Measurements from ENCODE around the gene SURF4.
"Not testable (repeated sequence)": the region's sequence is repeated elsewhere in the genome, so short reads cannot be mapped to it uniquely, and the experiment has no call there.

SURF4 gene

DNA sequence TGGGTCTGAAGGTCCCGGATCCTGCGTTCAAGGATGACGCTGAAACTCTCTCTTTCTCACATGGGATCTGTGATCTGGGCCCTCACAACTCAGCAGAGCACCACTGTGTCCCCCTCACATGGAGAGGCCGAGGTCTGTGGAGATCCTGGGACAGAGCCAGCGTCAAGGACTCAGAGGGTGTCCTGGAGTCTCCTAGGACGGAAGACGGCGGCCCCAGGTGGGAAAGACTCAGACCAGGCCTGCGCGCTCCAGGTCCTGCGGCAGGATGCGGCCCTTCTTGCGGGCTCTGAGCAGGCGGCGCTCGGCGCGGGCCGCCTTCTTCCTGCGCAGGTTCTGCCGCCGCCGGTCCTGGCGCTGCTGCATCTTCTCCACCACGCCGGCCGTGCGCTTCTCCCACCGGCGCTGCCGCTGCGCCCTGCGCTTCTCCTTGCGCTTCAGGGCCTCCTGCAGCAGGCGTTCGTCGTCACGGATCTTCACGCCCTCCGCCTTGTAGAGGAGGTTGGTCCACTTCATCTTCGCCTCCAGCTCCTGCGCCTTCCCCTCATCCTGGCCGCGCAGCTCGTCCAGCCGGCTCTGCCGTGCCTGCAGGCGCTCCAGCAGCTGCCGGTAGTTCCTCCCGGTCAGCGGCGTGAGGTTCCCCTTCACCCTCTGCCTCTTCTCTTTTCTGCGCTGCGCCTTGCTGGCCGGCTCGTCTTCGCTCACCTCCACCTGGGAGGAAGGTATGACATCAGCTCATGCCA lies 44.0 kb downstream of the SURF4 start:
- no peak overlapping the region for H3K27ac ChIP-seq (ENCODE audit: low read length)
- no peaks in the 10 kb centered on the region for H3K9me2 ChIP-seq (replicated peaks; ENCODE audit: insufficient read depth, low read length)
- H3K4me3 ChIP-seq (ENCODE audit: low read length), result no peak overlapping the region
- no peak overlapping the region for H3K4me2 ChIP-seq (ENCODE audit: low read depth, low read length)
- H4K20me1 ChIP-seq (ENCODE audit: insufficient read depth, low read length), result no peaks in the 10 kb centered on the region
- H3K36me3 ChIP-seq (replicated peaks; ENCODE audit: insufficient read depth, low read length), result peaks cover 13% of the 10 kb centered on the region
- no peak for TF ChIP-seq EZH2 (optimal IDR thresholded peaks at IDR 0.05; ENCODE audit: low read depth, low read length)
- no peak for TF ChIP-seq EZH2phosphoT487 (IDR thresholded peaks at IDR 0.05; ENCODE audit: low read length)
- TF ChIP-seq, protein P1, sequence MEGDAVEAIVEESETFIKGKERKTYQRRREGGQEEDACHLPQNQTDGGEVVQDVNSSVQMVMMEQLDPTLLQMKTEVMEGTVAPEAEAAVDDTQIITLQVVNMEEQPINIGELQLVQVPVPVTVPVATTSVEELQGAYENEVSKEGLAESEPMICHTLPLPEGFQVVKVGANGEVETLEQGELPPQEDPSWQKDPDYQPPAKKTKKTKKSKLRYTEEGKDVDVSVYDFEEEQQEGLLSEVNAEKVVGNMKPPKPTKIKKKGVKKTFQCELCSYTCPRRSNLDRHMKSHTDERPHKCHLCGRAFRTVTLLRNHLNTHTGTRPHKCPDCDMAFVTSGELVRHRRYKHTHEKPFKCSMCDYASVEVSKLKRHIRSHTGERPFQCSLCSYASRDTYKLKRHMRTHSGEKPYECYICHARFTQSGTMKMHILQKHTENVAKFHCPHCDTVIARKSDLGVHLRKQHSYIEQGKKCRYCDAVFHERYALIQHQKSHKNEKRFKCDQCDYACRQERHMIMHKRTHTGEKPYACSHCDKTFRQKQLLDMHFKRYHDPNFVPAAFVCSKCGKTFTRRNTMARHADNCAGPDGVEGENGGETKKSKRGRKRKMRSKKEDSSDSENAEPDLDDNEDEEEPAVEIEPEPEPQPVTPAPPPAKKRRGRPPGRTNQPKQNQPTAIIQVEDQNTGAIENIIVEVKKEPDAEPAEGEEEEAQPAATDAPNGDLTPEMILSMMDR (IDR thresholded peaks at IDR 0.05; ENCODE audit: low read length), result no peak
- H3K79me2 ChIP-seq (ENCODE audit: low read length), result peaks cover 19% of the 10 kb centered on the region
- no peak overlapping the region for H3K9ac ChIP-seq (ENCODE audit: low read length)
- 0 out of 2 replicates have a peak, but pooled peaks cover 4% of the 10 kb centered on the region for H3F3A ChIP-seq (ENCODE audit: insufficient read depth, low read length)
- peaks cover 11% of the 10 kb centered on the region for H3K27me3 ChIP-seq (replicated peaks; ENCODE audit: insufficient read depth, low read length)
- H3K9me3 ChIP-seq (replicated peaks; ENCODE audit: insufficient read depth, low read length), result no peaks in the 10 kb centered on the region
- DNase-seq, result no peak
- no peak overlapping the region for H2AFZ ChIP-seq (ENCODE audit: low read length)
- H3K4me1 ChIP-seq (ENCODE audit: low read length), result 0 out of 2 replicates have a peak, but pooled peaks cover 4% of the 10 kb centered on the region

DNA sequence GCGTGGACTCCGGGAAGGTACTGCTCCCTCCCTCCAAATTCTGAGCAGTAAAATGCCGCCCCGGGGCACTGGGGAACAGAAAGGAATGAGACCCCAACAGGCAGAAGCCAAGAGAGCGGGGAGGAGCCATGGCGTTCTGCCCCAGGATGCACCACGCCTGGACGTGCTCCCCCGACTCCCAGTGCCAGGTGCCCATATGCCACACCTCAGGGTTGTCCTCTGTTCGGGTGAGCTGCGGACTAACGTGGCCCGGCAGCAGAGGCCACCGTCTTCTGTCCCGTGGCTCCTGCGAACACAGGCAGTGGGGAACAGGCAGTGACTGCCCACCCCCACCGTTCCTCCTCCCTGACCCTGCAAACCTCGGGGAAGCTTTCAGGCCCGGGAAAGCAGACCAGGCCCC lies 44.6 kb downstream of the SURF4 start:
- no peak overlapping the region for H3K27ac ChIP-seq (ENCODE audit: low read length)
- no peak overlapping the region for H3K4me3 ChIP-seq (ENCODE audit: low read length)
- H3K9me2 ChIP-seq (replicated peaks; ENCODE audit: insufficient read depth, low read length), result no peaks in the 10 kb centered on the region
- H3F3A ChIP-seq (ENCODE audit: insufficient read depth, low read length), result 0 out of 2 replicates have a peak, but pooled peaks cover 4% of the 10 kb centered on the region
- H3K36me3 ChIP-seq (replicated peaks; ENCODE audit: insufficient read depth, low read length), result peaks cover 13% of the 10 kb centered on the region
- H2AFZ ChIP-seq (ENCODE audit: low read length), result no peak overlapping the region
- H3K79me2 ChIP-seq (ENCODE audit: low read length), result peaks cover 19% of the 10 kb centered on the region
- H3K9me3 ChIP-seq (replicated peaks; ENCODE audit: insufficient read depth, low read length), result no peaks in the 10 kb centered on the region
- no peak for DNase-seq
- no peak overlapping the region for H3K4me2 ChIP-seq (ENCODE audit: low read depth, low read length)
- 0 out of 2 replicates have a peak, but pooled peaks cover 4% of the 10 kb centered on the region for H3K4me1 ChIP-seq (ENCODE audit: low read length)
- no peak overlapping the region for H3K9ac ChIP-seq (ENCODE audit: low read length)
- no peaks in the 10 kb centered on the region for H4K20me1 ChIP-seq (ENCODE audit: insufficient read depth, low read length)
- TF ChIP-seq EZH2phosphoT487 (IDR thresholded peaks at IDR 0.05; ENCODE audit: low read length) (no peak), EZH2 (optimal IDR thresholded peaks at IDR 0.05; ENCODE audit: low read depth, low read length) (no peak)
- TF ChIP-seq, protein P1 (IDR thresholded peaks at IDR 0.05; ENCODE audit: low read length), result no peak
- H3K27me3 ChIP-seq (replicated peaks; ENCODE audit: insufficient read depth, low read length), result peaks cover 14% of the 10 kb centered on the region

DNA sequence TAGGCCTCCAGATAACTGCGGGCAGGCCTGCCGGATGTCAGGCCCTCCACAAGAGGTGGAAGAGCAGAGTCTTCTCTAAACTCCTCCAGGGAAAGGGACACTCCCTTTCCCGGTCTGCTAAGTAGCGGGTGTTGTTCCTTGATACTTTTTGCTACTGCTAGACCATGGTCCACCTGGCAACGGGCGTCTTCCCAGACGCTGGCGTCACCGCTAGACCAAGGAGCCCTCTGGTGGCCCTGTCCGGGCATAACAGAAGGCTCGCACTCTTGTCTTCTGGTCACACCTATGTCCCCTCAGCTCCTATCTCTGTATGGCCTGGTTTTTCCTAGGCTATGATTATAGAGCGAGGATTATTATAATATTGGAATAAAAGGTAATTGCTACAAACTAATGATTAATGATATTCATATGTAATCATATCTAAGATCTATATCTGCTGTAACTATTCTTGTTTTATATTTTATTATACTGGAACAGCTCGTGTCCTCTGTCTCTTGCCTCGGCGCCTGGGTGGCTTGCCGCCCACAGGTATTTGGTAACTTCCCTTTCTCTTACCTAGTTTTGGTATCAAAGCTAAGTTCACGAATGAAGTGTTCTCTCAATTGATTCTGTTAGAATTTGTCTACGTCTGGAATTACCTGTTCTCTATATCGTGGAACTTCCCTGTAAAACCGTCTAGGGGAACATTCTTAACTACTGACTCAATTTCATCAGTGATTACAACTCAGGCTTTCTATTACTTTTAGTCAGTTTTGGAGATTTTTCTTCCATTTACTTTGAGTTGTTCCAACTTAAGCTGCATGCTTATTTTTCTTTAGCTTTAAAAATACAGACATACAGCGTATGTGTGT lies 46.3 kb downstream of the SURF4 start:
- H2AFZ ChIP-seq (ENCODE audit: low read length); H4K20me1 ChIP-seq (ENCODE audit: insufficient read depth, low read length); H3K79me2 ChIP-seq (ENCODE audit: low read length); H3K9me3 ChIP-seq (replicated peaks; ENCODE audit: insufficient read depth, low read length); H3K9ac ChIP-seq (ENCODE audit: low read length); H3K27ac ChIP-seq (ENCODE audit: low read length); H3K4me1 ChIP-seq (ENCODE audit: low read length); H3K4me2 ChIP-seq (ENCODE audit: low read depth, low read length); H3F3A ChIP-seq (ENCODE audit: insufficient read depth, low read length); H3K9me2 ChIP-seq (replicated peaks; ENCODE audit: insufficient read depth, low read length); DNase-seq; H3K4me3 ChIP-seq (ENCODE audit: low read length): not testable (repeated sequence)
- peaks cover 13% of the 10 kb centered on the region for H3K36me3 ChIP-seq (replicated peaks; ENCODE audit: insufficient read depth, low read length)
- H3K27me3 ChIP-seq (replicated peaks; ENCODE audit: insufficient read depth, low read length), result peaks cover 31% of the 10 kb centered on the region
- TF ChIP-seq, protein P1 (IDR thresholded peaks at IDR 0.05; ENCODE audit: low read length), result peak; percentile 29

Measured in MM.1S (cell line).